Bronchial epithelial cell (primary cell): ENCODE data around the gene HOXB3. TPM values are rescaled to one million over a fixed set of nuclear protein-coding genes. Genes with fewer than 3 reads are reported as not detected.

ENCODE experiments used
- DNase-seq: peaks from one replicate; pipeline ENCODE4 v3.0.0-alpha.2; 2010; ENCODE audit warnings: low read depth
- FAIRE-seq: peaks from 2 replicates; lab custom pipeline; 2011; peaks lifted over from hg19 to GRCh38; lab: Jason Lieb, UNC
- H3K27me3 ChIP-seq: 2 replicates; pipeline ENCODE4 v1.5.1; 2011; ENCODE audit warnings: low read length; ENCODE audit not compliant: control insufficient read depth, insufficient read depth
- H3K36me3 ChIP-seq: 2 replicates; pipeline ENCODE4 v1.5.1; 2011; ENCODE audit warnings: low read length; ENCODE audit not compliant: control insufficient read depth, insufficient read depth
- H3K4me3 ChIP-seq: 2 replicates; pipeline ENCODE4 v1.5.1; 2011; ENCODE audit warnings: mild to moderate bottlenecking, low read depth, low read length, control low read depth
- total RNA-seq: library from RNA; depleted of rRNA; stranded (reverse); fragments of >200 nt; gene quantifications from 2 replicates; pipeline ENCODE4 v1.2.1, GENCODE V29; 2014
- TF ChIP-seq, protein P1 (sequence below): IDR thresholded peaks from 2 replicates; pipeline ENCODE4 v1.5.1; 2011; ENCODE audit warnings: mild to moderate bottlenecking, moderate library complexity, low read length, control low read depth, inconsistent platforms; ENCODE audit not compliant: insufficient read depth, severe bottlenecking

The HOXB3 gene
- total RNA-seq, 1 donor from 2014 or later: not detected

DNA sequence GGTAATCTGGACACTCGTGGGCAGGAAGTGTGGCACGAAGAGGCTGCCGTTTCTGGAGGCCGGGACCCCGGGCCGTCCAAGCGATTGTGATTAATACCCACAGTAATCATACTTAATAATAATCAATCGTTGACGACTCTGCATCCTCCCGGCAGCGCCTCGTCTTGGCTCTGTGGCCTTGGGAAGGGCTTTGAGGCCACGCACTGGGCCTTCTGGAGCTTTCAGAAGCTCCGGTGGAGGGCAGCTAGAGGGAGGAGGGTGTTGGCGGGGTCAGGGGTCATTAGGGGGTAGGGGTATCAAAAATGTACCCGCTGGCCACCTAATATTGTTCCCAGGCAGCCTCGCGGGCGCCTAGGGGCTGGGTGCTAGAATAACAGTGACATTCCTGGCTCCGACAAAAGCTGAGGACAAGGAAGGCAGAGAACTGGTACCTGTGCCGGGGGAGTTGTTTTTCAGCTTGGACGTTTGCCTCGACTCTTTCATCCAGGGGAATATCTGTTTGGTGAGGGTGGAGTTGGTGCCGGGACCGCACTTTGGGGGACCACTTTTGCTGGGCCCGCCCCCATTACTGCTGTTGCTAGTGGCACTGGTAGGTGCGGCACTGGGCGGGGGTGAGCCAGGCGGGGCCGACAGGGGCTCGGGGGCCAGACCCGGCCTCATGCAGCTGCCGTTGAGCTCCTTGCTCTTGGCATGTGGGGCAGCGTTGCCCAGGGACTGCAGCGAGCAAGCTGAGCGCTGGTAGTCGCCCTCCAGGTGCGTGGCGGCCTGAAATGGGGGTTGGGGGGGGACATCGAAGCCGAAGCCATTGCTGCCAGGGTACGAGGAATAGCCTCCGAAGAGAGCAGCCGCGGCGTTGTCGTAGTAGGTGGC lies 38.2 kb downstream of the HOXB3 start:
- TF ChIP-seq, protein P1, sequence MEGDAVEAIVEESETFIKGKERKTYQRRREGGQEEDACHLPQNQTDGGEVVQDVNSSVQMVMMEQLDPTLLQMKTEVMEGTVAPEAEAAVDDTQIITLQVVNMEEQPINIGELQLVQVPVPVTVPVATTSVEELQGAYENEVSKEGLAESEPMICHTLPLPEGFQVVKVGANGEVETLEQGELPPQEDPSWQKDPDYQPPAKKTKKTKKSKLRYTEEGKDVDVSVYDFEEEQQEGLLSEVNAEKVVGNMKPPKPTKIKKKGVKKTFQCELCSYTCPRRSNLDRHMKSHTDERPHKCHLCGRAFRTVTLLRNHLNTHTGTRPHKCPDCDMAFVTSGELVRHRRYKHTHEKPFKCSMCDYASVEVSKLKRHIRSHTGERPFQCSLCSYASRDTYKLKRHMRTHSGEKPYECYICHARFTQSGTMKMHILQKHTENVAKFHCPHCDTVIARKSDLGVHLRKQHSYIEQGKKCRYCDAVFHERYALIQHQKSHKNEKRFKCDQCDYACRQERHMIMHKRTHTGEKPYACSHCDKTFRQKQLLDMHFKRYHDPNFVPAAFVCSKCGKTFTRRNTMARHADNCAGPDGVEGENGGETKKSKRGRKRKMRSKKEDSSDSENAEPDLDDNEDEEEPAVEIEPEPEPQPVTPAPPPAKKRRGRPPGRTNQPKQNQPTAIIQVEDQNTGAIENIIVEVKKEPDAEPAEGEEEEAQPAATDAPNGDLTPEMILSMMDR: no peak

DNA sequence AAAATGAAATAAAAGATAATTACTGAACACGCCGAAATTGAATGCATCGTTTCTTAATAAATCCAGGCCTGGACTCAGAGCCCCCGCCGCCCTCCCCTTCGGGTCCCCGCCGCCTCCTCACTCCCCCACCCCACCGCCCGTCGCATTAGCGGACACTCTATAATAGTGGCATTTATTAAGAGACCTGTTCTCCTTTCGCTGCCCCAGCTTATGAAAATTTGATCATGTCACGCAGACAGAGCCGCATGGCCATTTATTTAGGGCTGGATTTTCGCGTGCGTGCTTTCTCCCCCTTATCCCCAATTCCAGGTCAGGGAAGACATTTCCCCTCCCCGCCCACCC lies 38.9 kb downstream of the HOXB3 start:
- no peak for FAIRE-seq
- Histone ChIP-seq H3K36me3 (no peaks in the 10 kb centered on the region), H3K4me3 (no peak overlapping the region), H3K27me3 (peaks cover 71% of the 10 kb centered on the region)
- no peak for DNase-seq
- TF ChIP-seq, protein P1: no peak

More for the DNA sequence above, 38.2 kb downstream of the HOXB3 start:
- Histone ChIP-seq H3K36me3 (no peaks in the 10 kb centered on the region), H3K27me3 (peaks cover 70% of the 10 kb centered on the region), H3K4me3 (no peak overlapping the region)
- DNase-seq (no peak), FAIRE-seq (no peak)

DNA sequence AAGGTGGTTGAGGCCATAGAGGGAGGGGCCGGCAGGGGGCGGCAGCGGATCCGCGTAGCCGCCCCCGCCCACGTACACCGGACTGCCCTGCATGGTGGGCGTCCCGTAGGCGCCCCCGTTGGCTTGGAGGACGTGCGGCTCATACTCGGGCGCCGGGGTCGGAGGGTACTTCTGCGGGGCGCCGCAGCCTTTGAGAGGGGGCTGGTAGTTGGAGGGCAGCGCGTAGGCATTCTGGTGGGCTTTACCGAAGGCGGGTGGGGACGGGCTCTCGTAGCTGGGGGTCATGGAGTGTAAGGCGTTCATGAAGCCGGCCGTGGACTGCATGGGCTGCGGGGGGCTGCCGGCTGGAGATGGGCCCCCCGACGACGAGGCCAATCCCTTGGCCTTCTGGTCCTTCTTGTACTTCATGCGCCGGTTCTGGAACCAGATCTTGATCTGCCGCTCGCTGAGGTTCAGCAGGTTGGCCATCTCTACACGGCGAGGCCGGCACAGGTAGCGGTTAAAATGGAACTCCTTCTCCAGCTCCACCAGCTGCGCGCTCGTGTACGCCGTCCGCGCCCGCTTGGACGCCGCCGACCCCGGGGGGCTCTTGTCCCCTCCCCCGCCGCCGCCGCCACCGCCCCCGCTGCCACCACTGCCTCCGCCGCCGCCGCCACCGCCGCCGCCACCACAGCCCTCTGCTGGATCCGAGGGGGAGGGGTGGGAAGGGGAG lies 39.4 kb downstream of the HOXB3 start:
- no peak overlapping the region for H3K4me3 ChIP-seq
- H3K27me3 ChIP-seq: peaks cover 70% of the 10 kb centered on the region
- TF ChIP-seq, protein P1: peak; percentile 17
- no peaks in the 10 kb centered on the region for H3K36me3 ChIP-seq
- DNase-seq: no peak
- no peak for FAIRE-seq

DNA sequence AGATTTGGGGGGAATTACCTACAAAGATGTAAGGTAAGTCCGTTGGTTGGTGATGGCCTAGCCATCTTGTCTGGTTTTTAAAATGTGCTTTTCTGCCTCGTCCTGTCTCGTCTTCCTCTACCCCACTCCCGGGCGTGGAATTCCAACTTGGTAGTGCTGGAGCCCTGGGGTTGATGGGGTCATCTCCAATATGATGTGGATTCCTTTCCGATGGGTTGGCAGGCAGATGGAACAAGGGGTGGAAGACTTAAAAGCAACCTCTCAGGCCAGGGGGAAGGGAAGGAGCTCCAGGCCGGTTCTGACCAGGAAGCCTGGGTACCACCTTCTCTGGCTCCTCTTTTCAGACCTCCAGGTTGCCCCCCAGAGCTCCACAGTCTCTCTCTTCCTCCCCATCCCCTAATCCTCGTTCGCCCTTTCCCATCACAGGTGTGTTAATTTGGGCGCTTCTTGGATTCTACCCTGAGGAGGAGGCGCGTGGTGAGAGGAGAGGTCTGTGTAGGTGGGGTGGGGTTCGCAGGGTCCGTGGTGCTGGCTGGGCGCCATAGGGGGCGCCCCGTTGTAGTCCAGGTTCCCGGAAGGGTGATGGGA lies 40.0 kb downstream of the HOXB3 start:
- FAIRE-seq (no peak), DNase-seq (no peak)
- TF ChIP-seq, protein P1: no peak
- Histone ChIP-seq H3K4me3 (no peak overlapping the region), H3K27me3 (peaks cover 75% of the 10 kb centered on the region), H3K36me3 (no peaks in the 10 kb centered on the region)

DNA sequence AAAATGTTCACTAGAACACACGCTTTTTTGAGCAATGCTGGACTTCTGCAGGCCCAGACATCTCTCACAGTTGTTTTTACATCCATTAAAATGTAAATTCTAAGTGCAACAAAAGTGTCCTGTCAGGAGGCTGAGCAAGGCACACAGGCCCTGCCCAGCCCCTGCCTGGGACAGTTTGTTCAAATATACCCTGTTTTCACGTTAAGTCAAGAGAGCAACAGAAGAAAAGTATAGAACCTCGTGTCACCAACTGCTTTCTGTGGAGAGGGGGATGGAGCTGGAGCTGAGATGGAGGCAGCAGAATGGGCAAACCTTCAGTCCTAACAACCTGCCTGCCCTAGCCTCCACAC lies 40.8 kb downstream of the HOXB3 start:
- Histone ChIP-seq H3K27me3 (peaks cover 73% of the 10 kb centered on the region), H3K4me3 (no peak overlapping the region), H3K36me3 (no peaks in the 10 kb centered on the region)
- TF ChIP-seq, protein P1: no peak
- DNase-seq (no peak), FAIRE-seq (no peak)
